KOPT-K1 (cell line): Measurements from ENCODE around the gene GORASP2.
"Not testable (repeated sequence)": the region's sequence is repeated elsewhere in the genome, so short reads cannot be mapped to it uniquely, and the experiment has no call there.

Experiments used
- H3K27ac ChIP-seq: fragments of 200-600 bp; sonication (generic); 2 replicates; pipeline ENCODE4 v1.5.1; 2016; ENCODE audit warnings: antibody characterized with exemption, mild to moderate bottlenecking, low read depth, low read length; ENCODE audit not compliant: poor library complexity, severe bottlenecking
- H3K36me3 ChIP-seq: fragments of 200-600 bp; sonication (generic); 2 replicates; pipeline ENCODE4 v1.5.1; 2017; ENCODE audit warnings: antibody characterized with exemption, mild to moderate bottlenecking, low read length, moderate library complexity; ENCODE audit not compliant: insufficient read depth
- H3K9me3 ChIP-seq: fragments of 200-600 bp; sonication (generic); 2 replicates; pipeline ENCODE4 v1.5.1; 2017; ENCODE audit warnings: antibody characterized with exemption, low read length, mild to moderate bottlenecking; ENCODE audit not compliant: insufficient read depth, poor library complexity, severe bottlenecking

The GORASP2 gene

GRCh38 chr2:170911314-170911889 is 17.7 kb upstream of the GORASP2 start:
- Histone ChIP-seq H3K27ac (no peak overlapping the region), H3K36me3 (no peaks in the 10 kb centered on the region), H3K9me3 (peaks cover 60% of the 10 kb centered on the region)

GRCh38 chr2:170914994-170915666 is 13.9 kb upstream of the GORASP2 start:
- not testable (repeated sequence) for H3K27ac ChIP-seq, H3K36me3 ChIP-seq
- H3K9me3 ChIP-seq: peaks cover 82% of the 10 kb centered on the region

DNA sequence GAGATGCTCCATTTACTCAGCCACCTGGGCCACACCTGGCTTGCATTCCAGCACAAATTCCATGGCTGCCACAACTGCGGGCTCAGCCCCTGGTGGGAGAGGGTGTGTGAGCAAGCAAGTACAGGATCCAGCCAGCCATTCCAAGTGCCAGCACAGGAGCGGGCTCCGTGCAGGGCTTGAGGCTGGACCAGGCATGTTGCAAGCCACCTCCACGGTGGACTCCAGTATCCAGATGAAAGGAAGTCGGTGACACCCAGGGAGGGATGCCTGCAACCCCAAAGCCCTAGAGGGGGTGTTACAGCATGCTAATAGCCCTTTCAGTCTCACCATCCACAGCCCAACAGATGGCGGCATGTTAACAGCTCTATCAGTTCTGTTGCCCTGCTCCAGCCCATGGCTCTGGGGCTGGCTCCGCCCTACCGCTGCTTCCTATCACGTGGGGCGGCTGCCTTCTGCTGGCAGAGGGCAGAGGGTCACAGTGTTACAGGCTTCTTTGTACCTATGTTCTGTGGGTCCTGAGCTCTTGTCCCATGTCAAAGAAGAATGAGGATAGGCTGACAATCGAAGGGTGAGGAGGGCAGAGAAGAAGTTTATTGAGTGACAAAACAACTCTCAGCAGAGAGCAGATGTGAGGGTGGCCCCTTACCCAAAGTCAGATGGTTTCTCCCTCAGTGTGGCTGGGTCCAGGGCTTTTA is 11.7 kb upstream of the GORASP2 start:
- Histone ChIP-seq H3K9me3 (peaks cover 71% of the 10 kb centered on the region), H3K36me3 (no peaks in the 10 kb centered on the region), H3K27ac (no peak overlapping the region)

GRCh38 chr2:170917957-170918356 is 11.1 kb upstream of the GORASP2 start:
- Histone ChIP-seq H3K27ac (no peak overlapping the region), H3K36me3 (no peaks in the 10 kb centered on the region), H3K9me3 (peaks cover 71% of the 10 kb centered on the region)

DNA sequence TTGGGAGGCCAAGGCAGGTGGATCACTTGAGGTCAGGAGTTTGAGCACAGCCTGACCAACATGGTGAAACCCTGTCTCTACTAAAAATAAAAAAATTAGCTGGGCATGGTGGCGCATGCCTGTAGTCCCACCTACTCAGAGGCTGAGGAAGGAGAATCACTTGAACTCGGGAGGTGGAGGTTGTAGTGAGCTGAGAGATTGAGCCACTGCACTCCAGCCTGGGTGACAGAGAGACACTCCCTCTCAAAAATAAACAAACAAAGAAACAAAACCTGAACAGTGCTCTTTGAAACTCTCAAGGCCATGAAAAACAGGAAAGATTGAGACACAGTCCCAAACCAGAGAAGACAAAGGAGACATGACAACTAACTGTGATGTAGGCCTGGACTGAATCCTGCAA is 7.2 kb upstream of the GORASP2 start:
- H3K9me3 ChIP-seq: peaks cover 64% of the 10 kb centered on the region
- H3K27ac ChIP-seq, H3K36me3 ChIP-seq: not testable (repeated sequence)

DNA sequence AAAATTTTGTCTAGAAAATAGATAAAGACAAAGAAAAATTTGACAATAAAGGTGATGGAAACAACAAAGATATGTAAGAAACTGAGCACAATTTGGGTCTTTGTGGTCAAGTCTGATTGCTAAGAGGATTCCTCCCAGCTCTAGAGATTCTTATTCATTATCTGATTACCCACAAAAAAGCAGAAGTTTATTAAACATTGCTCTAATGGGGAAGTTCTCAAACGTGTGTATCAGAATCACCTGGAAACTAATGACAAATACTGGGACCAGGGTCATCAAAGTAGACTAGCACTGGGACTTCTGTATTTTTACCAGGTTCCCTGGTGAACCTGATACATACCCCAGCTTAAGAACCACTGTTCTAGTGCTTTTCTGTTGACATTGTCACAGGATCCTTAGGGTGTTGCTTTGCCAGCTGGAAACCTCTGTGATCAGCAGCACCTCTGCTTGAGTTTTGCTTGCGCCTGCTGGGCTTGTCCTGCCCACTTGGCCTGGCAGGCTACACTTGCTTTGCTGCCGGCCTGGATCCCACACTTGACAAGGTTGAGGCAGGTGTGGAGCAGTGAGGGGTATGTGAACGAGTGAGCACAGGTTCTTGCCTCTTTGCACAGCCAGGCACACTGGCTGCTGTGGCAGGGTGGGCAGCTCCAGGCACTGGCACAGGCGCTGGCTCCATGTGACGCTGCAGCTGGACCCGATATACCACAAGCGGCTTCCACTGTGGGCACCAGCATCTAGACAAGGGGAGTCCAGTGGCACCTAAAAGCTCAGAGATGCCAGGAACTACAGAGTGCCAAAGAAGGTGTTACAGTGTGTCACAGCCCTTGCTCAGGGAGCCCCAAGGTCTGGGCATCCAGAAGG is 6.2 kb upstream of the GORASP2 start:
- no peaks in the 10 kb centered on the region for H3K36me3 ChIP-seq
- peaks cover 54% of the 10 kb centered on the region for H3K9me3 ChIP-seq
- H3K27ac ChIP-seq: no peak overlapping the region

GRCh38 chr2:170923799-170924198 is 5.3 kb upstream of the GORASP2 start:
- Histone ChIP-seq H3K27ac (no peak overlapping the region), H3K36me3 (no peaks in the 10 kb centered on the region), H3K9me3 (peaks cover 45% of the 10 kb centered on the region)

GRCh38 chr2:170924969-170925368 is 4.1 kb upstream of the GORASP2 start:
- H3K9me3 ChIP-seq: peaks cover 41% of the 10 kb centered on the region
- H3K36me3 ChIP-seq: no peaks in the 10 kb centered on the region
- H3K27ac ChIP-seq: no peak overlapping the region

DNA sequence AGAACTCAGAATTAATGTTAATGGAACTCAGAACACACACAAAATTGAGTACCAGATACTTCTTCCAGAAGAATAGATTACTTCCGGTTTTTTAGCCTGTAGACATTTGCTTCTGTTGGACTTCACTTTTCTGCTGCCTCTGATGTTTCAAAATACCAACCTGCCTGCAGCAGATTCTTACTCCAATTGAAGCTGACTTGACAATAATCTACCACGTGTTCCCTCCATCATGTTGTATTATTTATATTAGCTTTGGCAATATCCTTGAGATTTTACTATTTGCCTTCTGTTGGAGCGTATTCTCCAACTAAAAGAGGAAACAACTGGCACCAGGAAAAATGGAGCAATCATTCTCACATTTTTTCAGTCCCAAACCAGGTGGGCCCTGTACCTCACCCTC is 3.1 kb upstream of the GORASP2 start:
- Histone ChIP-seq H3K36me3 (no peaks in the 10 kb centered on the region), H3K9me3 (peaks cover 41% of the 10 kb centered on the region), H3K27ac (no peak overlapping the region)

DNA sequence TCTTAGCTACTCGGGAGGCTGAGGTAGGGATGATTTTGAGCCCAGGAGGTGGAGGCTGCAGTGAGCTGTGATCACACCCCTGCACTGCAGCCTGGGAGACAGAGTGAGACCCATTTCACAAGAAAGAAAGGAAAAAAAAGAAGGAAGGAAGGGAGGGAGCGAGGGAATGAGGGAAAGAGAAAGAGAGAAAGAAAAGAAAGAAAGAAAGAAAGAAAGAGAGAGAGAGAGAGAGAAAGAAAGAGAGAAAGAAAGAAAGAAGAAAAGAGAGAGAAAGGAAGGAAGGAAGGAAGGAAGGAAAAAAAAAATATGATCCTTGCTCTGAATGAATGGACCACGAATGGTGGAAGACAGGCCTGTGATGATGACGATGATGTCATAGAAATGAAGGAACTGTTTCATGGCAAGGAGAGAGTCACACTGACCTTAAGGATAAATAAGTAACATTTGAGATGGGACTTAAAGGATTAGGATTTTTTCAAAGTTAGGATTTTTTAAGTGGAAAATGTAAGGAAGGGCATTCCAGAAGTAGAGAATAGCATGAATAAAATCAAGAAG is 2.2 kb upstream of the GORASP2 start:
- H3K27ac ChIP-seq: no peak overlapping the region
- peaks cover 36% of the 10 kb centered on the region for H3K9me3 ChIP-seq
- H3K36me3 ChIP-seq: peaks cover 8% of the 10 kb centered on the region; the same call in 1 of the 2 replicates

DNA sequence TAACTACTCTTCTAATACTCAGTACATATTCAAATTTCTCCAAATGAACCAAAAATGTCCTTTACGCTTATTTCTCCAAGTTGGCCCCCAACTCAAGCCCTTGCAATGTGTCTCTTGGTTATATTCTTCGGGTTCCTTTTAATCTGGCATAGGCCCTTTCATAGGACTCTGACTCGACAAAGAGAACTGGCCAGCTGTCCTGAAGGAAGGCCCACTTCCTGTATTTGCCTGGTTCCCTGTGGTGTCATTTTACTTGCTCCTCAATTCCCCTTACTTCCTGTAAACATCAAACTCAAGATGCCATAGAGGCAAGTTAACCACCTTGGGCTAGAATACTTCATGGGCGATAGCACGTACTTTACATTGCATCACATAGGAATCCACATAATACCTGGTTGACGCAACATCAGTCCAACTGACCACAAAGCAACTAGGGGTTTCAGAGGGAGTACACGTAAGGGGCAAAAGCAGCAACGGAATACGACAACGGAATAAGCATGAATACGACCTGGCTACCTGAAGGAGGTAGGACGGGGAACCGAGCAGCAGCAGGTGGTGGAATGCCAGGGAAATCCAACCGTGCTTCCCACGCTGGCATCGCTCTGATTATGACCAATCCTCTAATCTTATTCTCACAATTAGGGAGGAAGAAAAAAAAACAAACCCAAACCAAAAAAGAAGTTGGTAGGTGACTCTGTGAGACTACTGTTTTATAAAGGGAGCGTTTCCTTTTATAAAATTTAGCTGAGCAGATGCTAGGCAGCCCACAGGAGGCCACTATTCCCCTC is 823 bp upstream of the GORASP2 start:
- Histone ChIP-seq H3K36me3 (peaks cover 22% of the 10 kb centered on the region), H3K27ac (peak overlapping the region; percentile 62), H3K9me3 (peaks cover 22% of the 10 kb centered on the region)

GRCh38 chr2:170929686-170930050 is 615 bp downstream of the GORASP2 start:
- H3K27ac ChIP-seq: peak overlapping the region; percentile 87
- H3K36me3 ChIP-seq: peaks cover 34% of the 10 kb centered on the region
- H3K9me3 ChIP-seq: peaks cover 7% of the 10 kb centered on the region

DNA sequence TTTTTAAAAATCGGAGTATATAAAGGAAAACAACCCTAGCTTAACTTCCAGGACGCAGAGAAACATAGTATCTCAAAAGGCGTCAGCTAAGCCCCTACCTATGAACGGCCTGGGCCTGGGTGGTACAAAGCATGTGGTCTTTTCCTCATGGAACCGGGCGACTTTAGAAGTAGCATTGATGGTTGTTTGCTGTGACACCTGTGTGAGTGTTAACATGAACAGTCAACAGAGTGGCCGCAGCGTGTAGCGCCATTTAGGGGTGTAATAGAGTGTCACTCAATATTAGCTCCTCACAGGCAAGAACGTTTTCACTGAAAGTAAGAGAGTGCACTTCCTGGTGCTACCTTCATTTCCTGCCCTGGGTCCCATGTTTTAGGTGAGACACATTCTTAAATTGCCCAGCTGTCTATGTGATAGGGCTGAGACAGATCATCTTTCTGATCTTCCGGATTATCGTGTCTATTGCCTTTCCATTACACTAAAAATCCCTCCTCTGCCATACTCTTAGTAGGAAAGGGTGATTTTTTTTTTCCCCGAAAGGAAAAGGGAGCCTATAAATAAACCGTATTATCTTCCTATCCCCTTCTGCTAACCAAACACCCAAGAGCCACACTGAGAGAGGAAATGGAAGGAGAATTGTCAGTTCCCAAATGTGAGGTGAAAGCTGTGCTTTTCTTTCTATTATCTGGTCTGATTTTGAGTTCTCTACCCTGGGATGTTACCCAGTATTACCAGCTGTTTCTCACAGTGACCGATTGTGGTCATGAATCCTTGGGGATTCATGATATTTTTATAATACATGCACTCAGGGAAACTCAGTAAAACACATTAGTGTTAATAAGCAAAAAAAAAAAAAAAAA is 1.3 kb downstream of the GORASP2 start:
- Histone ChIP-seq H3K27ac (peak overlapping the region; percentile 87), H3K36me3 (peaks cover 41% of the 10 kb centered on the region), H3K9me3 (peaks cover under 1% of the 10 kb centered on the region)

- Histone ChIP-seq H3K36me3 (peaks cover 47% of the 10 kb centered on the region), H3K9me3 (no peaks in the 10 kb centered on the region), H3K27ac (peak overlapping the region; percentile 87)
These were observed 1.9 kb downstream of the GORASP2 start for GRCh38 chr2:170930991-170931266.
